SU-DHL-6 (cell line): Measurements from ENCODE around the gene HLA-DQB1.

Experiments used
- H2AFZ ChIP-seq: fragments of 200-600 bp; sonication (generic); 2 replicates; pipeline ENCODE4 v1.6.1; 2014; ENCODE audit warnings: low read depth, mild to moderate bottlenecking, moderate library complexity, mixed read lengths, antibody characterized with exemption, low read length; ENCODE audit not compliant: severe bottlenecking
- H3F3A ChIP-seq: fragments of 200-600 bp; shearing (Covaris generic); 2 replicates; pipeline ENCODE4 v1.6.0; 2016; ENCODE audit warnings: antibody characterized with exemption, mild to moderate bottlenecking; ENCODE audit not compliant: insufficient read depth
- H3K27ac ChIP-seq: fragments of 200-600 bp; sonication (generic); 2 replicates; pipeline ENCODE4 v1.5.1; 2016; ENCODE audit warnings: low read depth, mild to moderate bottlenecking, low read length, moderate library complexity, mixed read lengths
- H3K27me3 ChIP-seq: fragments of 200-600 bp; sonication (generic), shearing (Covaris generic); 2 replicates; pipeline ENCODE4 v1.6.0; 2014; ENCODE audit warnings: mild to moderate bottlenecking, low read length
- H3K36me3 ChIP-seq: fragments of 200-600 bp; sonication (generic); 2 replicates; pipeline ENCODE4 v1.6.1; 2014; ENCODE audit warnings: mild to moderate bottlenecking, low read length, mixed read lengths
- H3K4me2 ChIP-seq: fragments of 300-600, 200-600 bp; shearing (Covaris generic), sonication (generic); 2 replicates; pipeline ENCODE4 v1.6.0; 2014; ENCODE audit warnings: low read length, low read depth, mild to moderate bottlenecking; ENCODE audit not compliant: poor library complexity, severe bottlenecking
- H3K4me3 ChIP-seq: fragments of 200-600 bp; sonication (generic); 2 replicates; pipeline ENCODE4 v1.5.1; 2014; ENCODE audit warnings: antibody characterized with exemption, low read length, mild to moderate bottlenecking, mixed read lengths; ENCODE audit not compliant: insufficient read depth, poor library complexity, severe bottlenecking
- H3K79me2 ChIP-seq: fragments of 200-600 bp; sonication (generic); 2 replicates; pipeline ENCODE4 v1.6.1; 2014; ENCODE audit warnings: mild to moderate bottlenecking, low read length, moderate library complexity; ENCODE audit not compliant: insufficient read depth
- H3K9ac ChIP-seq: fragments of 200-600 bp; sonication (generic); 2 replicates; pipeline ENCODE4 v1.7.0; 2014; ENCODE audit warnings: mild to moderate bottlenecking, low read length
- H3K9me2 ChIP-seq: fragments of 200-600 bp; sonication (generic); replicated peaks from 2 replicates; pipeline ENCODE4 v1.6.1; 2014; ENCODE audit warnings: low read length; ENCODE audit not compliant: insufficient read depth
- H3K9me3 ChIP-seq: fragments of 200-600 bp; sonication (generic); 2 replicates; pipeline ENCODE4 v1.6.1; 2014; ENCODE audit warnings: low read length, mixed read lengths; ENCODE audit not compliant: insufficient read depth
- H4K20me1 ChIP-seq: fragments of 200-600 bp; sonication (generic); 2 replicates; pipeline ENCODE4 v1.6.1; 2014; ENCODE audit warnings: low read depth, mild to moderate bottlenecking, antibody characterized with exemption, low read length, moderate library complexity, mixed read lengths
- CTCF ChIP-seq: fragments of 200-600 bp; sonication (generic); IDR thresholded peaks from one replicate; pipeline ENCODE4 v1.5.1; 2017; ENCODE audit warnings: antibody characterized with exemption, mild to moderate bottlenecking, low read length, moderate library complexity; ENCODE audit not compliant: insufficient read depth, poor library complexity, severe bottlenecking
- EZH2phosphoT487 ChIP-seq: fragments of 200-600 bp; sonication (generic), shearing (Covaris generic); conservative IDR thresholded peaks from 2 replicates; pipeline ENCODE4 v1.6.1; 2018; ENCODE audit warnings: mild to moderate bottlenecking, antibody characterized with exemption, low read length, moderate library complexity, mixed read lengths

The HLA-DQB1 gene

GRCh38 chr6:32703347-32703746 is 36.9 kb upstream of the HLA-DQB1 start:
- H3F3A ChIP-seq = no peaks in the 10 kb centered on the region
- no peaks in the 10 kb centered on the region for H3K79me2 ChIP-seq
- no peaks in the 10 kb centered on the region for H3K27me3 ChIP-seq
- no peaks in the 10 kb centered on the region for H3K9me3 ChIP-seq
- H4K20me1 ChIP-seq = no peaks in the 10 kb centered on the region
- H2AFZ ChIP-seq = no peak overlapping the region
- no peak overlapping the region for H3K4me2 ChIP-seq
- H3K27ac ChIP-seq = no peak overlapping the region
- no peaks in the 10 kb centered on the region for H3K9me2 ChIP-seq
- H3K4me3 ChIP-seq = no peak overlapping the region
- H3K36me3 ChIP-seq = no peaks in the 10 kb centered on the region
- H3K9ac ChIP-seq = no peak overlapping the region
- TF ChIP-seq CTCF (no peak), EZH2phosphoT487 (no peak)

GRCh38 chr6:32700391-32701040 is 34.1 kb upstream of the HLA-DQB1 start:
- H3K9me3 ChIP-seq = no peaks in the 10 kb centered on the region
- no peaks in the 10 kb centered on the region for H3K79me2 ChIP-seq
- H3K27ac ChIP-seq = no peak overlapping the region
- no peak overlapping the region for H3K4me3 ChIP-seq
- peak overlapping the region; percentile 39 for H3K4me2 ChIP-seq
- peak overlapping the region; percentile 65 for H2AFZ ChIP-seq
- H3K9me2 ChIP-seq = no peaks in the 10 kb centered on the region
- H3K9ac ChIP-seq = no peak overlapping the region
- no peaks in the 10 kb centered on the region for H3K27me3 ChIP-seq
- TF ChIP-seq EZH2phosphoT487 = no peak
- peak; percentile 74 for TF ChIP-seq CTCF
- no peaks in the 10 kb centered on the region for H4K20me1 ChIP-seq
- H3F3A ChIP-seq = 0 out of 2 replicates have a peak, but pooled peaks cover 4% of the 10 kb centered on the region
- no peaks in the 10 kb centered on the region for H3K36me3 ChIP-seq

- no peak overlapping the region for H3K4me3 ChIP-seq
Observed at GRCh38 chr6:32697031-32697430, 30.6 kb upstream of the HLA-DQB1 start.

More at GRCh38 chr6:32697031-32697430, 30.6 kb upstream of the HLA-DQB1 start:
- Histone ChIP-seq H2AFZ (no peak overlapping the region), H4K20me1 (no peaks in the 10 kb centered on the region), H3K27ac (no peak overlapping the region), H3K9me3 (no peaks in the 10 kb centered on the region), H3K27me3 (no peaks in the 10 kb centered on the region), H3K9ac (no peak overlapping the region), H3K4me2 (no peak overlapping the region), H3K79me2 (no peaks in the 10 kb centered on the region), H3K36me3 (no peaks in the 10 kb centered on the region), H3F3A (0 out of 2 replicates have a peak, but pooled peaks cover 4% of the 10 kb centered on the region), H3K9me2 (no peaks in the 10 kb centered on the region)
- TF ChIP-seq EZH2phosphoT487 (no peak), CTCF (no peak)
